Loucy (cell line): ENCODE data around the gene FREM1.

ENCODE experiments used
- H2AFZ ChIP-seq: fragments of 200-600 bp; sonication (generic); 2 replicates; pipeline ENCODE4 v1.6.0; 2016; ENCODE audit warnings: antibody characterized with exemption, mild to moderate bottlenecking, low read length, moderate library complexity
- H3F3A ChIP-seq: fragments of 200-600 bp; 2 replicates; pipeline ENCODE4 v1.6.0; 2016; ENCODE audit warnings: antibody characterized with exemption, low read depth, mild to moderate bottlenecking
- H3K27me3 ChIP-seq: fragments of 200-600 bp; sonication (generic); 2 replicates; pipeline ENCODE4 v1.6.1; 2014; ENCODE audit warnings: low read length, mild to moderate bottlenecking; ENCODE audit not compliant: insufficient read depth, poor library complexity, severe bottlenecking
- H3K36me3 ChIP-seq: fragments of 200-600 bp; sonication (generic); 2 replicates; pipeline ENCODE4 v1.6.1; 2016; ENCODE audit warnings: low read length; ENCODE audit not compliant: insufficient read depth
- H3K4me1 ChIP-seq: fragments of 200-600 bp; sonication (generic); 2 replicates; pipeline ENCODE4 v1.5.1; 2014; ENCODE audit warnings: low read length, mild to moderate bottlenecking; ENCODE audit not compliant: insufficient read depth, poor library complexity, severe bottlenecking
- H3K4me2 ChIP-seq: fragments of 200-600 bp; sonication (generic); 2 replicates; pipeline ENCODE4 v1.6.0; 2014; ENCODE audit warnings: antibody characterized with exemption, low read length, low read depth, mild to moderate bottlenecking; ENCODE audit not compliant: poor library complexity, severe bottlenecking
- H3K4me3 ChIP-seq: fragments of 200-600 bp; sonication (generic); 2 replicates; pipeline ENCODE4 v1.5.1; 2014; ENCODE audit warnings: low read length, mild to moderate bottlenecking, mixed read lengths; ENCODE audit not compliant: poor library complexity, severe bottlenecking
- H3K79me2 ChIP-seq: fragments of 200-600 bp; sonication (generic); 2 replicates; pipeline ENCODE4 v1.6.1; 2014; ENCODE audit warnings: low read length; ENCODE audit not compliant: insufficient read depth
- H3K9ac ChIP-seq: fragments of 200-600 bp; sonication (generic); 2 replicates; pipeline ENCODE4 v1.6.0; 2014; ENCODE audit warnings: mild to moderate bottlenecking, low read depth, low read length, moderate library complexity; ENCODE audit not compliant: poor library complexity, severe bottlenecking
- H3K9me2 ChIP-seq: fragments of 200-600 bp; sonication (generic); replicated peaks from 2 replicates; pipeline ENCODE4 v1.6.1; 2016; ENCODE audit warnings: low read depth, low read length, mixed read lengths
- H3K9me3 ChIP-seq: fragments of 200-600 bp; sonication (generic); 2 replicates; pipeline ENCODE4 v1.6.1; 2014; ENCODE audit warnings: mild to moderate bottlenecking, antibody characterized with exemption, low read length, low read depth; ENCODE audit not compliant: insufficient read depth
- H4K20me1 ChIP-seq: fragments of 200-600 bp; sonication (generic); 2 replicates; pipeline ENCODE4 v1.6.0; 2014; ENCODE audit warnings: antibody characterized with exemption, low read length, mild to moderate bottlenecking; ENCODE audit not compliant: insufficient read depth, poor library complexity, severe bottlenecking
- CTCF ChIP-seq: fragments of 200-600 bp; sonication (generic); conservative IDR thresholded peaks from 2 replicates; pipeline ENCODE4 v1.5.1; 2014; ENCODE audit warnings: mild to moderate bottlenecking, antibody characterized with exemption, low read length
- EZH2phosphoT487 ChIP-seq: fragments of 200-600 bp; IDR thresholded peaks from 2 replicates; pipeline ENCODE4 v1.6.1; 2018; ENCODE audit warnings: antibody characterized with exemption, mild to moderate bottlenecking, moderate library complexity, borderline replicate concordance

The FREM1 gene

GRCh38 chr9:14769230-14769571 is 141.0 kb downstream of the FREM1 start:
- Histone ChIP-seq H3K9me3 (no peaks in the 10 kb centered on the region), H3K4me1 (no peaks in the 10 kb centered on the region), H4K20me1 (no peaks in the 10 kb centered on the region), H3F3A (no peaks in the 10 kb centered on the region), H3K9me2 (no peaks in the 10 kb centered on the region), H3K36me3 (no peaks in the 10 kb centered on the region), H3K9ac (no peak overlapping the region), H3K27me3 (no peaks in the 10 kb centered on the region), H3K4me3 (no peak overlapping the region), H2AFZ (no peak overlapping the region), H3K4me2 (no peak overlapping the region), H3K79me2 (no peaks in the 10 kb centered on the region)
- TF ChIP-seq EZH2phosphoT487 (no peak), CTCF (peak; percentile 46)

- H3K27me3 ChIP-seq: no peaks in the 10 kb centered on the region
- H3K4me2 ChIP-seq: no peak overlapping the region
- no peak overlapping the region for H3K4me3 ChIP-seq
Measured at GRCh38 chr9:14768405-14769229, 141.6 kb downstream of the FREM1 start.

GRCh38 chr9:14766299-14766698 is 143.9 kb downstream of the FREM1 start:
- H4K20me1 ChIP-seq: no peaks in the 10 kb centered on the region
- H3K9me3 ChIP-seq: no peaks in the 10 kb centered on the region
- no peaks in the 10 kb centered on the region for H3K36me3 ChIP-seq
- TF ChIP-seq EZH2phosphoT487 (no peak), CTCF (no peak)
- H3K9me2 ChIP-seq: no peaks in the 10 kb centered on the region
- no peak overlapping the region for H3K4me2 ChIP-seq
- H3K4me1 ChIP-seq: no peaks in the 10 kb centered on the region
- no peak overlapping the region for H3K4me3 ChIP-seq
- no peaks in the 10 kb centered on the region for H3K27me3 ChIP-seq
- H2AFZ ChIP-seq: no peak overlapping the region
- H3F3A ChIP-seq: no peaks in the 10 kb centered on the region
- no peak overlapping the region for H3K9ac ChIP-seq
- no peaks in the 10 kb centered on the region for H3K79me2 ChIP-seq

More at GRCh38 chr9:14768405-14769229, 141.6 kb downstream of the FREM1 start:
- Histone ChIP-seq H3K9ac (no peak overlapping the region), H4K20me1 (no peaks in the 10 kb centered on the region), H3F3A (no peaks in the 10 kb centered on the region), H2AFZ (no peak overlapping the region), H3K4me1 (no peaks in the 10 kb centered on the region), H3K9me3 (no peaks in the 10 kb centered on the region), H3K36me3 (no peaks in the 10 kb centered on the region), H3K79me2 (no peaks in the 10 kb centered on the region), H3K9me2 (no peaks in the 10 kb centered on the region)
- TF ChIP-seq CTCF: peak; percentile 84
- no peak for TF ChIP-seq EZH2phosphoT487
